H1 (cell line): ENCODE results near the gene MRI1. TPM values are rescaled to one million over a fixed set of nuclear protein-coding genes. Genes with fewer than 3 reads are reported as not detected.

Experiments
- CTCF ChIA-PET: fragments of 300-600 bp; sonication (Branson Sonifier 250); formaldehyde crosslinking; loops from one replicate; lab custom pipeline; 2021; ENCODE audit not compliant: partially characterized antibody; lab: Charles Lee
- POLR2A ChIA-PET: fragments of 300-600 bp; sonication (Branson Sonifier 250); formaldehyde crosslinking; loops from one replicate; lab custom pipeline; 2021; ENCODE audit warnings: inconsistent platforms; ENCODE audit not compliant: partially characterized antibody; lab: Charles Lee
- DNase-seq, 2 experiments: peaks; one replicate each; pipeline versions ENCODE4 v3.0.0 to v3.0.0-alpha.2; 2010 to 2022; ENCODE audit warnings: low spot score in 2 of 2, low read depth in 1 of 2, mixed read lengths in 1 of 2
- FAIRE-seq: peaks from 2 replicates; lab custom pipeline; 2011; peaks lifted over from hg19 to GRCh38; lab: Jason Lieb, UNC
- H2AFZ ChIP-seq: 2 replicates; pipeline ENCODE4 v1.8.1; 2012; ENCODE audit warnings: low read length, inconsistent platforms
- H2AK5ac ChIP-seq: 2 replicates; pipeline ENCODE4 v1.6.1; 2013; ENCODE audit warnings: low read depth, low read length
- H2BK120ac ChIP-seq: replicated peaks from 2 replicates; pipeline ENCODE3; 2013; ENCODE audit warnings: low read depth, low read length, inconsistent platforms
- H2BK12ac ChIP-seq: 2 replicates; pipeline ENCODE4 v1.6.1; 2013; ENCODE audit warnings: low read depth, low read length
- H2BK15ac ChIP-seq: 2 replicates; pipeline ENCODE4 v1.6.1; 2013; ENCODE audit warnings: low read length
- H2BK20ac ChIP-seq: 2 replicates; pipeline ENCODE4 v1.6.1; 2013; ENCODE audit warnings: low read length
- H2BK5ac ChIP-seq: 2 replicates; pipeline ENCODE4 v1.6.1; 2013; ENCODE audit warnings: low read depth, low read length
- H3K14ac ChIP-seq: 2 replicates; pipeline ENCODE4 v1.6.1; 2013; ENCODE audit warnings: inconsistent platforms; ENCODE audit not compliant: insufficient read length
- H3K18ac ChIP-seq: 2 replicates; pipeline ENCODE4 v1.6.1; 2013; ENCODE audit warnings: low read length; ENCODE audit errors: extremely low read depth
- H3K23ac ChIP-seq: 2 replicates; pipeline ENCODE4 v1.6.1; 2013; ENCODE audit warnings: inconsistent platforms; ENCODE audit not compliant: insufficient read length
- H3K23me2 ChIP-seq: 2 replicates; pipeline ENCODE4 v1.6.1; 2013; ENCODE audit warnings: low read depth, low read length
- H3K27ac ChIP-seq: 2 replicates; pipeline ENCODE4 v1.6.1; 2011; ENCODE audit warnings: low read depth, low read length, inconsistent platforms
- H3K27me3 ChIP-seq, 4 experiments: replicated peaks in 1 of 4; 1 replicate in 1 of 4; 2 replicates in 3 of 4; pipeline versions ENCODE4 v1.6.1 to v1.8.1; 2011 to 2013; ENCODE audit warnings: low read length in 3 of 4, mild to moderate bottlenecking in 3 of 4, inconsistent platforms in 2 of 4, mixed read lengths in 2 of 4, moderate library complexity in 1 of 4; ENCODE audit not compliant: control insufficient read depth in 3 of 4, insufficient read depth in 3 of 4; ENCODE audit errors: extremely low read depth in 1 of 4
- H3K36me3 ChIP-seq, 4 experiments: 2 replicates each; pipeline versions ENCODE4 v1.6.1 to v1.8.1; 2011 to 2013; ENCODE audit warnings: mild to moderate bottlenecking in 4 of 4, low read length in 3 of 4, moderate library complexity in 2 of 4, control low read depth in 1 of 4, inconsistent platforms in 1 of 4; ENCODE audit not compliant: insufficient read depth in 4 of 4, control insufficient read depth in 2 of 4
- H3K4ac ChIP-seq: replicated peaks from 2 replicates; pipeline ENCODE3; 2013; ENCODE audit warnings: low read length, low read depth, mixed read lengths, inconsistent platforms; ENCODE audit not compliant: insufficient read length
- H3K4me1 ChIP-seq, 4 experiments: replicated peaks in 1 of 4; 1 replicate in 1 of 4; 2 replicates in 3 of 4; pipeline versions ENCODE4 v1.6.1 to v1.8.1; 2011 to 2013; ENCODE audit warnings: low read length in 3 of 4, inconsistent platforms in 2 of 4, mixed read lengths in 1 of 4; ENCODE audit not compliant: insufficient read depth in 4 of 4, control insufficient read depth in 3 of 4
- H3K4me2 ChIP-seq, 2 experiments: 2 replicates each; pipeline versions ENCODE4 v1.6.1 to v1.8.1; 2011 to 2013; ENCODE audit warnings: low read depth in 2 of 2, low read length in 2 of 2, control low read depth in 1 of 2, inconsistent platforms in 1 of 2, mild to moderate bottlenecking in 1 of 2; ENCODE audit not compliant: insufficient read depth in 1 of 2
- H3K4me3 ChIP-seq, 4 experiments: fragments of 200-600, 300-600 bp in 1 of 4; sonication (generic), shearing (Covaris generic), sonication (Bioruptor Twin) in 1 of 4; 2 replicates each; pipeline versions ENCODE4 v1.5.1 to v1.8.1; 2011 to 2016; ENCODE audit warnings: low read length in 4 of 4, low read depth in 3 of 4, control low read depth in 2 of 4, inconsistent platforms in 2 of 4, mild to moderate bottlenecking in 2 of 4, mixed read lengths in 1 of 4, moderate library complexity in 1 of 4; ENCODE audit not compliant: insufficient read depth in 2 of 4; ENCODE audit errors: extremely low read depth in 1 of 4
- H3K56ac ChIP-seq: replicated peaks from 2 replicates; pipeline ENCODE3; 2013; ENCODE audit warnings: low read depth, mild to moderate bottlenecking, mixed read lengths, low read length, inconsistent platforms; ENCODE audit not compliant: insufficient read length
- H3K79me1 ChIP-seq: 2 replicates; pipeline ENCODE4 v1.6.1; 2013; ENCODE audit warnings: low read depth, low read length, control low read depth
- H3K79me2 ChIP-seq, 2 experiments: 2 replicates each; pipeline versions ENCODE4 v1.6.1 to v1.8.1; 2012 to 2013; ENCODE audit warnings: low read length in 2 of 2, mild to moderate bottlenecking in 2 of 2, inconsistent platforms in 1 of 2; ENCODE audit not compliant: insufficient read depth in 2 of 2, control insufficient read depth in 1 of 2
- H3K9ac ChIP-seq, 4 experiments: replicated peaks in 1 of 4; 1 replicate in 1 of 4; 2 replicates in 3 of 4; pipeline versions ENCODE4 v1.6.1 to v1.8.1; 2011 to 2013; ENCODE audit warnings: low read depth in 3 of 4, low read length in 3 of 4, control low read depth in 2 of 4, mild to moderate bottlenecking in 2 of 4, moderate library complexity in 2 of 4, inconsistent platforms in 1 of 4; ENCODE audit errors: extremely low read depth in 1 of 4
- H3K9me3 ChIP-seq, 2 experiments: 2 replicates each; pipeline versions ENCODE4 v1.6.1 to v1.8.1; 2012 to 2013; ENCODE audit warnings: mild to moderate bottlenecking in 2 of 2, moderate library complexity in 2 of 2, control low read depth in 1 of 2, inconsistent platforms in 1 of 2, low read depth in 1 of 2, low read length in 1 of 2, mixed read lengths in 1 of 2; ENCODE audit not compliant: insufficient read depth in 2 of 2
- H4K20me1 ChIP-seq, 2 experiments: replicated peaks in 1 of 2; 2 replicates each; pipeline versions ENCODE3 to v1.8.1; 2011 to 2013; ENCODE audit warnings: inconsistent platforms in 2 of 2, low read length in 2 of 2, mild to moderate bottlenecking in 1 of 2; ENCODE audit not compliant: insufficient read depth in 2 of 2, control insufficient read depth in 1 of 2
- H4K5ac ChIP-seq: 2 replicates; pipeline ENCODE4 v1.6.1; 2013; ENCODE audit warnings: low read length, low read depth, mixed read lengths, inconsistent platforms; ENCODE audit not compliant: insufficient read length
- H4K8ac ChIP-seq: 2 replicates; pipeline ENCODE4 v1.8.0; 2013; ENCODE audit warnings: mild to moderate bottlenecking, moderate library complexity, low read length, inconsistent platforms; ENCODE audit not compliant: insufficient read depth; ENCODE audit errors: extremely low read depth
- H4K91ac ChIP-seq: replicated peaks from 2 replicates; pipeline ENCODE3; 2013; ENCODE audit warnings: low read length, mixed read lengths, inconsistent platforms; ENCODE audit not compliant: insufficient read length
- CREB1 ChIP-seq: IDR thresholded peaks from 2 replicates; pipeline ENCODE4 v1.6.1; 2012; ENCODE audit warnings: inconsistent platforms
- KDM1A ChIP-seq: fragments of 200-600, 300-600 bp; sonication (generic); IDR thresholded peaks from 2 replicates; pipeline ENCODE4 v1.7.1; 2016; ENCODE audit warnings: mild to moderate bottlenecking, low read length, borderline replicate concordance
- KDM5A ChIP-seq: fragments of 200-600 bp; IDR thresholded peaks from 2 replicates; pipeline ENCODE4 v1.7.1; 2012; ENCODE audit warnings: mild to moderate bottlenecking, low read length, inconsistent platforms, mixed read lengths
- PHF8 ChIP-seq: fragments of 200-600 bp; sonication (generic); conservative IDR thresholded peaks from 2 replicates; pipeline ENCODE4 v1.7.1; 2012; ENCODE audit warnings: low read depth, mild to moderate bottlenecking, inconsistent platforms, low read length, moderate library complexity
- SIN3A ChIP-seq, 2 experiments: IDR thresholded peaks in 1 of 2; conservative IDR thresholded peaks in 1 of 2; 2 replicates each; pipeline ENCODE4 v1.6.1; 2011 to 2012; ENCODE audit warnings: low read length in 2 of 2, improper control_type of control experiment in 1 of 2, low read depth in 1 of 2, mild to moderate bottlenecking in 1 of 2
- WGBS, 2 experiments: shearing (Covaris generic) in 1 of 2; methylation state at CpG; one replicate each; pipeline versions ENCODE4 v1.1.6 to v1.1.7; 2013 to 2015; ENCODE audit warnings: low lambda C conversion rate in 2 of 2, mixed read lengths in 2 of 2, inconsistent platforms in 1 of 2, low coverage in 1 of 2, missing lambda C conversion rate in 1 of 2; ENCODE audit not compliant: insufficient replicate concordance in 2 of 2, insufficient coverage in 1 of 2, insufficient read length in 1 of 2; ENCODE audit errors: extremely low coverage in 1 of 2, missing lambda C conversion rate in 1 of 2; 5-methylcytosine and 5-hydroxymethylcytosine counted together
- polyA plus RNA-seq, 7 experiments: library from polyadenylated mRNA; depleted of rRNA in 3 of 7; stranded (reverse) in 5 of 7; unstranded in 2 of 7; fragments of >200 nt in 5 of 7; fragments of 200-250 nt in 2 of 7; gene quantifications; 1 replicate in 5 of 7; 2 replicates in 1 of 7; 4 replicates in 1 of 7; pipeline versions ENCODE4 v1.2.1 to v1.2.3, GENCODE V29; 2011 to 2013; ENCODE audit warnings: missing spikeins in 2 of 7, mixed read lengths in 2 of 7
- total RNA-seq: library from RNA; stranded (reverse); fragmentation: NEBNext Ultra II Directional; extraction: Animal tissue kit (Norgen Biotek cat#: 25700); gene quantifications from 2 replicates; pipeline ENCODE4 v1.2.1, GENCODE V29; 2021

MRI1 gene
- total and polyA plus RNA-seq, 2 of the 8 experiments (the other 6 are each of a cell fraction or from before 2014, with no cell fraction given) = 24.5 to 29.5 TPM

DNA sequence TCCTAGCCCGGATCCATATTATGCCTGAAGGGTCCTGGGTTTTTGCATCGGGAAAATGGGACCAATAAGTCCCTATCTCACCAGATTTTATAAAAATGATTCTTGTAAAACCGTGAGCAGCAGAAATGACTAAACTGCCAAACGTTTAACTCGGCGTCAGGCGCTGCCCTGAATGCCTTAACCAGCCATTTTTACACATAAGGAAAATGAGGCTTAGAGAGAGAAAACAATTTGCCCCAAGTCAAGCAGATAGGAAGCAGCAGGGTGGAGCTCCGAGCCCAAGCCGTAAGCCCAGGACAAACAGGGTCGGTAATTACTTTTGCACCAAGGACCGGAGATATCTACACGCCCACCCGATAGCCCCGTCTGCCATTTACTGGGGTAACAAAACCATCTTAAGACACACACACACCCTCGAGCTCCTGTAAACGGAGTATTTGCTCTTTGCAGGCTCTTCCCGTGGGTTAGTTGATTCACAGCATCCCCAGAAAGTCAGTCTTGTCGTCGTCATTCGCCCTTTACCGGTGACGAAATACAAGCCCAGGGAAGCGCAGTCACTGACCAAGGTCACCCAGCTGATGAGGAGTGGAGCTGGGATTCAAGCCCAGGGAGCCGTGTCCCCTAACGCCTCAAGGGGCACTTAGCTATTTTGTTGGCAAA is 16.0 kb upstream of the MRI1 start:
- peaks cover 2% of the 10 kb centered on the region; the same call in 1 of the 2 replicates for H3K79me1 ChIP-seq
- peak overlapping the region; percentile 44 for H3K27ac ChIP-seq
- H4K5ac ChIP-seq = peak overlapping the region; percentile 29
- H3K4me2 ChIP-seq = peak overlapping the region; percentile 87 to 99
- TF ChIP-seq CREB1 = peak; percentile 67; the same call in 1 of the 2 replicates
- TF ChIP-seq KDM5A = no peak
- 0 out of 2 replicates have a peak, but pooled peaks have one; percentile 7 for TF ChIP-seq KDM1A
- TF ChIP-seq PHF8 = peak; percentile 16; the same call in 1 of the 2 replicates
- 0 out of 4 replicates have a peak, but pooled peaks of 1 of the 2 experiments have one; percentile 2 for TF ChIP-seq SIN3A (conservative IDR thresholded peaks at IDR 0.05 in 1 of 2, IDR thresholded peaks at IDR 0.05 in 1 of 2; ENCODE audit: low read depth in 1 of 2, low read length in 2 of 2)
- no peak overlapping the region for H3K23ac ChIP-seq
- H4K8ac ChIP-seq = peak overlapping the region; percentile 88; the same call in 1 of the 2 replicates
- H3K36me3 ChIP-seq = peaks cover 0 to 4% (median 2%) of the 10 kb centered on the region in 4 experiments; a peak in 3 of 8 replicates
- H2AFZ ChIP-seq = 0 out of 2 replicates have a peak overlapping the region, but pooled peaks have one; percentile 13
- FAIRE-seq (no peak), DNase-seq (peak in 1 of 2 experiments; percentile 47)
- H3K27me3 ChIP-seq = no peaks in the 10 kb centered on the region
- ChIA-PET CTCF (interaction anchor here (0.6 to 2.0 kb wide), 6 partner anchors 27 to 286 kb away, joined by 3 to 7 read pairs (median 4); no protein-coding TSS in a partner anchor), POLR2A (interaction anchor here (0.7 to 2.0 kb wide), 13 partner anchors 10 to 208 kb away, joined by 3 to 10 read pairs (median 3); partner anchors contain the start of gene ZSWIM4)
- H3K9me3 ChIP-seq = no peaks in the 10 kb centered on the region; a peak in 1 of 4 replicates
- H3K14ac ChIP-seq = no peak overlapping the region
- H3K9ac ChIP-seq = peak overlapping the region; percentile 66 to 71 (median 69)
- H4K20me1 ChIP-seq = no peaks in the 10 kb centered on the region
- H3K79me2 ChIP-seq = no peaks in the 10 kb centered on the region; a peak in 1 of 4 replicates
- no peak overlapping the region; the same call in 1 of the 2 replicates for H3K18ac ChIP-seq
- no peak overlapping the region for H2BK20ac ChIP-seq
- no peak overlapping the region for H2BK12ac ChIP-seq
- peaks cover 6% of the 10 kb centered on the region; the same call in 1 of the 2 replicates for H3K23me2 ChIP-seq
- no peak overlapping the region for H4K91ac ChIP-seq
- H3K56ac ChIP-seq = peak overlapping the region; percentile 3
- H3K4me3 ChIP-seq = peak overlapping the region; percentile 80 to 97 (median 88)
- peak overlapping the region; percentile 82 for H3K4ac ChIP-seq
- H2BK120ac ChIP-seq = no peak overlapping the region
- no peak overlapping the region for H2BK5ac ChIP-seq
- no peak overlapping the region for H2AK5ac ChIP-seq
- H2BK15ac ChIP-seq = no peak overlapping the region
- H3K4me1 ChIP-seq = no peaks in the 10 kb centered on the region; a peak in 2 of 7 replicates
- WGBS, 2 experiments = 10% methylated on average over 25 of the region's 25 CpGs; no CpG with 5 or more reads in 1 of the 2 experiments
